M059J (cell line): ENCODE measurements around the gene SLC5A11. TPM values are rescaled to one million over a fixed set of nuclear protein-coding genes. Genes with fewer than 3 reads are reported as not detected.
"Not testable (repeated sequence)": the region's sequence is repeated elsewhere in the genome, so short reads cannot be mapped to it uniquely, and the experiment has no call there.

ENCODE experiments used
- DNase-seq: peaks from one replicate; pipeline ENCODE4 v3.0.0-alpha.2; 2012; ENCODE audit warnings: low read depth
- total RNA-seq: library from RNA; depleted of rRNA; stranded (reverse); fragments of >200 nt; shearing (Covaris generic); gene quantifications from 2 replicates; pipeline ENCODE4 v1.2.3, GENCODE V29; 2014

The SLC5A11 gene
- total RNA-seq, 1 experiment from 2014 or later = not detected

GRCh38 chr16:24836836-24837235 lies 8.9 kb upstream of the SLC5A11 start:
- DNase-seq = no peak

GRCh38 chr16:24837969-24838368 lies 7.8 kb upstream of the SLC5A11 start:
- DNase-seq = no peak

DNA sequence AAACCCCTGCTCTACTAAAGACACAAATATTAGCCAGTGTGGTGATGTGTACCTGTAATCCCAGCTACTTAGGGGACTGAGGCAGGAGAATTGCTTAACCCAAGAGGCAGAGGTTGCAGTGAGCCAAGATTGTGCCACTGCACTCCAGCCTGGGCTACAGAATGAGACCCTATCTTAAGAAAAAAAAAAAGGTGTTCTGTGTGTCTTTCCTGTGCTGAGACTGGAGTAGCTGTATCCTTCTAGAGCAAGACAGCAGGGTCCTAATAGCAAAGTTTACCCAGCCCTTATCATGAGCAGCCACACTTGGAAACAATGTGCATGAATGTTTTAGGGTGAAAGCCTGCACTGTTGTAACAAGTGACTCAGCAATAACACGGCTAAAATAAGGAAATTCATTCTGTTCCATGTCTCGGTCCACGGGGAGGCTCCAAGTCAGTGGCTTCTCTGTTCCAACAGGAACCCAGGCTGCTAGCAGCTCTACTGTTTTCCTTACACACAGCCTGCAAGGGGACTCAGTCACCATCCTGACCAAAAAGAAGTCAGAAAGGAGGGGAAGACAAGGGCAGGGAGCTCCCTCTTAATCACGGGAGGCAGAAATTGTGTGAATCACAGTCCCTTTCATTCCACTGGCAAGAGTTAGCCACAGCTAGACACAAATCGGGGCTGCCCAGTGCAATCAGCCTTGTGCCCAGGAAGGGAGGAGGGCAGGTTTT lies 7.1 kb upstream of the SLC5A11 start:
- DNase-seq = peak; percentile 74

- DNase-seq = no peak
Observed at GRCh38 chr16:24839347-24839972, 6.3 kb upstream of the SLC5A11 start.

DNA sequence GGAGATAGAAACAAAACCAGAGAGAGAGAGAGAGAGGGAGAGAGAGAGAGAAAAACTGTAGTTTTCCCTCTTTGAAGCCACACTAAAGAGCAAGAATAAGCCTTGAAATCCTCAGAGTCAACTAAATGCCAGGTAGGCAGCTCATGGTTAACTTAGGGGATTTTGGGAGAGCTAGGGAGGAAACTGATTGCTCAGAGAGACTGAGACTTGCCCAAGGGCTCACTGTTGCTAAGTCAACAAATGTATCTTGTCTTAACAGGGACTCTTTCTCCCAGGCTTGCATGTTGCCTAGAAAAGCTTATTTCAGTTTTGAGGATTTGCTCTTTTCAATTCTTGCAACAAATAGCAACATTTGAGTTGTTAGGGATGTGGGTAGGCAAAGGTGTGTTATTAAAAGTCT lies 4.5 kb upstream of the SLC5A11 start:
- peak; percentile 36 for DNase-seq

DNA sequence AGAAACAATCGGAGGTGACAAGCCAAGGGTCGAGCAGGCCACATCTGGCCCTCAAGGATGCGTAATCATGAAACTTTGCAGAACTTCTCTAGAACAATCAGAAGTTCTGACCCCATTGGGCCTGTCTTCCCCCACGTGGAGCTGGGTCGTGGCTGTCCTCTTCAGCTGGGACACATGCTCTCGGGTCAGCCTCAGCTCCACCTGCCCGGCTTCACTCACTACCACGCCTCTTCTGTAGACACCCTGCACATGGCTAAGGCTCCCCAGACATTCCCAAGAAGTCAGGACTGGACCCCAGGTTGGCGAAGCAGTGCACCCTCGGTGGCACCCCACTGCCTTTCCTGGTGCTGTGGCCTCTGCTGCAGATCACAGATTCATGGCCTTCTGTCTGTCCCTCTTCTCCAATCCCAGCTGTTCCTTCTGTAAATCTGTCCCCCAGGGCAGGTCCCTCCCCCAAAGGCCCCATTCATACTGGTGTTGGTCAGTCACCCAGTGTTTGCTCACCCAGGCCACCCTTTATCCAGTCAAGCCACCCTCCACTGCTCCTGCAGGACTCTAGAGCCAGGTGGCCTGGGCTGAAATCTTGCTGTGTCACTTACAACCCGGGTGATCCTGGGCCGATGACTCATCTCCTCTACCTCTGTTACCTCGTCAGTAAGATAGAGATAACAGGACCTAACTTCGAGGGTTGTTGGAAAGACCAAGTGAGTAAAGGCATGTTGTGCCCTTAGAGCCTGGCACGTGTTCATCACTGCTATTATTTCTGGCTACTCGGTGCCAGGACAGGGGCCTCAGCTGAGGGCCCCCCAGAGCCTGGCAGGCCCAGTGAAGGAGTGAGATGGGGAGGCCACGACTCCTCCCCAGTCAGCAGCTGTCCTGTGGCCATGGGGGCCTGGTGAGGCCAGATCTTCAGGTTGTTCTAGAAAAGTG lies 1.4 kb upstream of the SLC5A11 start:
- peak; percentile 82 for DNase-seq

DNA sequence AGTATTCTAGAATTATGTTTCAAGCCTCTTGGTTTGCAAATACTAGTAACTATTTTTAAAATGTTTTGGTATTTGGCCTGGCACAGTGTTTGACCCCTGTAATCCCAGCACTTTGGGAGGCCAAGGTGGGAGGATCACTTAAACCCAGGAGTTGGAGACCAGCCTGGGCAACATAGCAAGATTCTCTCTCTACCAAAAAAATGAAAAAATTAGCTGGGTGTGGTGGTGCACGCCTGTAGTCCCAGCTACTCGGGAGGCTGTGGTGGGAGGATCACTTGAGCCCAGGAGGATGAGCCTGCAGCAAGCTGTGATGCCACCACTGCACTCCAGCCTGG lies 765 bp upstream of the SLC5A11 start:
- DNase-seq = not testable (repeated sequence)

- DNase-seq = no peak
Observed at GRCh38 chr16:24846548-24847357, 990 bp downstream of the SLC5A11 start.

GRCh38 chr16:24847358-24847664 lies 1.5 kb downstream of the SLC5A11 start:
- DNase-seq = no peak

GRCh38 chr16:24848065-24848464 lies 2.3 kb downstream of the SLC5A11 start:
- peak; percentile 89 for DNase-seq

DNA sequence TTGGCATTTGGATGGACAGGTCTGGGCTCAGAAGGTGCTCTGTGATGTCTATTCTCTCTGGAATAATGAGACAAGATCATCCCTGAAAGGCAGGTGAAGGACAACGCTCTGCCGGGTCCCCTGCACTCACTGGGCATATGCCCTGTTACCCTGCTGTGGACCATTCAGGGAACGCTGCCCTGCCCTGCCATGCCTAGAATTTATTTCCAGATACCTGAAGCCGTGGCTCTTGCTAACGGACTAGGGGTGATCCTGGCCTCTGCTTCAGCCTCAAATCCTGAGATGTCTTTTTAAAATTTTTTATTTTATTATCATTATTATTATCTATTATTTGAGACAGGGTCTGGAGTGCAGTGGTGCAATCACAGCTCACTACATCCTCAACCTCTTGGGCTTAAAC lies 3.9 kb downstream of the SLC5A11 start:
- no peak for DNase-seq

DNA sequence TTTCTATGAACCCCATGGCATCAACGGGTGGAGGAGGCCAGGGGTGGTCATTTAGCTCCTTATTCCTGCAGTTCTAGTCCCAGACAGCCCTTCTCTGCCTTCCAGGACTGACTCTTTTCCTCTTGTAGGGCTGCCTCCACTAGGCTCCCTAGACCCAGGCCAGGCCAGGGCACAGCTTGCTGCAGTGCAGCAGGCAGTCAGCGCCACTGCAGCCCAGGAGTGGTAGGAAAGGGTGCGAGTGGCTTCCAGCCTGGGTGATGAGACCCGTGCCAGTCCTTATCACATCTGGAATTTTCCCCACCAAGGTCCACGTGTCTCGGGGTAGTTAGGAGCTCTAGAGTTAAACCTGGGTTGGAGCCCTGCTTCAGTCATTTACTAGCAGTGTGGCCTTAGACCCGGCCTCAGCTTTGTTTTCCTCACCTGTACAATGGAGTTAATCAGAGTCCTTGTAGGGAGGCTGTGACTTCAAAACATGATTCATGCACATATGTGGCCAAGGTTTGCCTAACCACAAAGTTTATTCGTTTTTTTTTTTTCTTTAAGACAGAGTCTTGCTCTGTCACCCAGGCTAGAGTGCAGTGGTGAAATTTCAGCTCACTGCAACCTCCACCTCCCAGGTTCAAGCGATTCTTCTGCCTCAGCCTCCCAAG lies 4.7 kb downstream of the SLC5A11 start:
- peak; percentile 88 for DNase-seq

GRCh38 chr16:24851700-24852099 lies 5.9 kb downstream of the SLC5A11 start:
- peak; percentile 88 for DNase-seq

GRCh38 chr16:24852281-24852721 lies 6.5 kb downstream of the SLC5A11 start:
- DNase-seq = peak; percentile 85

GRCh38 chr16:24853169-24853824 lies 7.5 kb downstream of the SLC5A11 start:
- DNase-seq = no peak

GRCh38 chr16:24853830-24854229 lies 8.1 kb downstream of the SLC5A11 start:
- DNase-seq = peak; percentile 92

DNA sequence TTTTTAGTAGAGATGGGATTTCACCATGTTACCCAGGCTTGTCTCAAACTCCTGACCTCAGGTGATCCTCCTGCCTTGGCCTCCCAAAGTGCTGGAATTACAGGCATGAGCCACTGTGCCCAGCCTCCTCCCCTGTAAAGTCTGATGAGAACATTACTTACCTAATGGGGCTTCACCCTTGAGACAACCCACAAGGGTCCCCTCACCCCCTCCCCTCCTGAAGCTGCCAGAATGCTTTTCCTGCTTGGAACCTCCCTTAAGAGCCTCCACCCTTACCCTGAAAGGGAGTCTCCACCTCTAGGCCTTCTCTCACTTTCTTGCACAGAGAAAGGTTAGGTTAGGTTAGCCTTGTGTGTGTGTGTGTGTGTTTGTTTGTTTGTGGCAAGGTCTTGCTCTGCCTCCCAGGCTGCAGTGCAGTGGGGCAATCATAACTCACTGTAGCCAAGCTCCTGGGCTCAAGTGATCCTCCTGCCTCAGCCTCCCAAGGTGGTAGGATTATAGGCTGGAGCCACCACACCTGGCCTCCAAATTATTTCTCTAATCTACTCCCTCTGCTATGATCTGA lies 8.9 kb downstream of the SLC5A11 start:
- no peak for DNase-seq

- peak; percentile 86 for DNase-seq
Observed at GRCh38 chr16:24855678-24856077, 9.9 kb downstream of the SLC5A11 start.

DNA sequence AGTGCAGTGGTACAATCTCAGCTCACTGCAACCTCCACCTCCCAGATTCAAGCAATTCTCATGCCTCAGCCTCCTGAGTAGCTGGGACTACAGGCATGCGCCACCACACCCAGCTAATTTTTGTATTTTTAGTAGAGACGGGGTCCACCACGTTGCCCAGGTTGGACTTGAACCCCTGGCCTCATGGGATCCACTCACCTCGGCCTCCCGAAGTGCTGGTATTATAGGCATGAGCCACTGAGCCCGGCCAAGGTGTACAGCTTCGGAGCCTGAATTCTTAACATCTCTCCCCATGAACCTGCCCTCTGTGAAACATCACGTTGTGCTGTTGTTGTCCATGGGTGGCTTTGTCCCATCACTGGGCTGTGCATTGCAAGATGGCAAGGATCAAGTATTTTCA lies 11.1 kb downstream of the SLC5A11 start:
- DNase-seq = not testable (repeated sequence)
